ENCODE data around the gene KASH5. TPM values are rescaled to one million over a fixed set of nuclear protein-coding genes. Genes with fewer than 3 reads are reported as not detected.

Gene KASH5
- total and polyA plus RNA-seq, 2 of the 13 experiments (the other 11 are each of a cell fraction or from before 2014, with no cell fraction given), result not detected

GRCh38 chr19:49340865-49341718 lies 47.0 kb upstream of the KASH5 start:
- peaks cover 15% of the 10 kb centered on the region for H3K4me1 ChIP-seq (ENCODE audit: insufficient read depth, low read length)
- CTCF ChIA-PET (ENCODE audit: low intra/inter-chr PET ratio, low total read pairs), result no interaction called here
- H2AFZ ChIP-seq (ENCODE audit: low read length), result no peak overlapping the region
- no peak overlapping the region for H3K27ac ChIP-seq (ENCODE audit: extremely low read length, insufficient read depth, low read length)
- no peak overlapping the region for H3K4me3 ChIP-seq (replicated peaks in 1 of 3; ENCODE audit: insufficient read depth in 1 of 3, low read depth in 2 of 3, low read length in 3 of 3)
- FAIRE-seq, result no peak
- POLR2A ChIA-PET, result interaction anchor here (1.1 kb wide), 1 partner anchor 10 kb away, joined by 4 read pairs; no protein-coding TSS in a partner anchor
- no TSS peak for BruUV-seq (replicated peaks)
- no peak for DNase-seq (ENCODE audit: low spot score)
- H3K36me3 ChIP-seq (replicated peaks in 1 of 2; ENCODE audit: control insufficient read depth in 1 of 2, insufficient read depth in 2 of 2, low read length in 2 of 2), result peaks cover 0 to 2% of the 10 kb centered on the region in 2 experiments; a peak in 1 of 5 replicates
- ATAC-seq, result no peak
- no peaks in the 10 kb centered on the region for H3K27me3 ChIP-seq (ENCODE audit: control insufficient read depth in 1 of 2, insufficient read depth in 2 of 2, low read length in 2 of 2)
- no peaks in the 10 kb centered on the region for H3K9me3 ChIP-seq (ENCODE audit: low read length)
- no peaks in the 10 kb centered on the region for H3K79me2 ChIP-seq (ENCODE audit: insufficient read depth, low read length)
- intact Hi-C loops (cut with micrococcal nuclease; ENCODE audit: unreplicated experiment) (no loop called here), in situ Hi-C loops (cut with HindIII; ENCODE audit: extremely low pct_ligation_motif_present, low pct_unique_long_range_greater_than_20kb) (no loop called here)
- no peak overlapping the region for H3K9ac ChIP-seq (ENCODE audit: insufficient read depth, low read depth, low read length)
- TF ChIP-seq SIN3A (IDR thresholded peaks at IDR 0.05; ENCODE audit: borderline replicate concordance, low read depth, low read length) (0 out of 2 replicates have a peak, but pooled peaks have one; percentile 10), ZNF513 (CRISPR knock-in tag; conservative IDR thresholded peaks at IDR 0.05) (no peak), PRMT3 (CRISPR knock-in tag; IDR thresholded peaks at IDR 0.05; ENCODE audit: borderline replicate concordance, low read depth) (no peak), ELF4 (CRISPR knock-in tag; IDR thresholded peaks at IDR 0.05; ENCODE audit: borderline replicate concordance) (no peak), GFI1 (CRISPR knock-in tag; IDR thresholded peaks at IDR 0.05; ENCODE audit: borderline replicate concordance) (0 out of 2 replicates have a peak, but pooled peaks have one; percentile 2), ZFP1 (CRISPR knock-in tag; IDR thresholded peaks at IDR 0.05) (no peak), SOX13 (IDR thresholded peaks at IDR 0.05) (no peak), SOX13 (CRISPR knock-in tag; conservative IDR thresholded peaks at IDR 0.05 in 1 of 2, IDR thresholded peaks at IDR 0.05 in 1 of 2) (no peak)
- H3K4me2 ChIP-seq (ENCODE audit: low read depth, low read length), result peak overlapping the region; percentile 74
- 89% methylated on average over 4 of the region's 11 CpGs for WGBS (ENCODE audit: low lambda C conversion rate)
- no peaks in the 10 kb centered on the region for H4K20me1 ChIP-seq (ENCODE audit: insufficient read depth, low read length)

Measured in HepG2 (cell line).